ENCODE measurements around the gene SELENOS. TPM values are rescaled to one million over a fixed set of nuclear protein-coding genes. Genes with fewer than 3 reads are reported as not detected.
A peak's percentile ranks its signal among the peaks of the same experiment; 100 is the strongest.

The SELENOS gene
- total and polyA plus RNA-seq, 9 of the 15 experiments (the other 6 are each of a cell fraction or from before 2014, with no cell fraction given), result 24.9 to 57.4 (median 47.9) TPM

DNA sequence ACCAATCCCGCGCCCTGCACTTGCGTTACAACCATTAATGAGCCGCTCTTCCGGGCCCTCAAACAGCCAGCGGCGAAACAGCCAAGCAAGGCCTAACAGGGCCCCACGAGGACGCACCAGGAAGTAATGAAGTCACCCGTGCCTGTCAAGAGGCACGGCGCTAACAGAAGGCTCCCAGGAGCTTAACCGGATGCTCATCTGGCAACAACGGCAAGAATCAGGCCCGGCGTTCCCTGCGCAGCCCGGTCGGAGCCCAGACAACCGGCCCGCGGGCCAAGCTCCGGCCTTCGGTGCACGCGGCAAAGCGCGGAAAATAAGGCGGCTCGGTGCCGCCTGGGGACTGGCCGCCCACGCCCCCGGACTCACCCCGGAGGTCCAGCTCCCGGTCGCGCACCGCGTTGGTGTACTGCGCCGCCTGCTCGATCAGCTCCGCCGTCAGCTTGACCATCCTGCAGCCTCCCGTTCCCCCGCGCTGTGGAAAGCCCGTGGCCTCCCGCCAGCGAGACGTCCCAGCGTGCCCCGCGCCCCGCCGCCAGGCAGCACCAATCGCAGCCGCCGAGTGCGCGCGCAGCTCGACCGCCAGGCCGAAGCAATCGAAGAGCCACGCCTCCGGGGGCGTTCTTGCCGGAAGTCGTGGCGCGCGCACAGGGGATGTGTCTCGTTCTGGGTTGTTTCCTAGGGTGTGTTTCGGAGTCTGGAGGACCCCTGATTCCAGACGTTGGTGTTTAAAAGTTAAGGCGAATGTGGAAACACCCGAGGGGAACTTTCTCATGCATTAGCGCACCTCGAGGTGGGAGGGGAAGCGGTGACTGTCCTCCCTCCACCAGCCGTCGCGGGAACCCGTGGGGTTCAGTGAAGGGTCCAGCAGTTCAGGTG, 17.7 kb upstream of the SELENOS start, which contains the start of gene SNRPA1 (continued):
- TF ChIP-seq, protein P1, sequence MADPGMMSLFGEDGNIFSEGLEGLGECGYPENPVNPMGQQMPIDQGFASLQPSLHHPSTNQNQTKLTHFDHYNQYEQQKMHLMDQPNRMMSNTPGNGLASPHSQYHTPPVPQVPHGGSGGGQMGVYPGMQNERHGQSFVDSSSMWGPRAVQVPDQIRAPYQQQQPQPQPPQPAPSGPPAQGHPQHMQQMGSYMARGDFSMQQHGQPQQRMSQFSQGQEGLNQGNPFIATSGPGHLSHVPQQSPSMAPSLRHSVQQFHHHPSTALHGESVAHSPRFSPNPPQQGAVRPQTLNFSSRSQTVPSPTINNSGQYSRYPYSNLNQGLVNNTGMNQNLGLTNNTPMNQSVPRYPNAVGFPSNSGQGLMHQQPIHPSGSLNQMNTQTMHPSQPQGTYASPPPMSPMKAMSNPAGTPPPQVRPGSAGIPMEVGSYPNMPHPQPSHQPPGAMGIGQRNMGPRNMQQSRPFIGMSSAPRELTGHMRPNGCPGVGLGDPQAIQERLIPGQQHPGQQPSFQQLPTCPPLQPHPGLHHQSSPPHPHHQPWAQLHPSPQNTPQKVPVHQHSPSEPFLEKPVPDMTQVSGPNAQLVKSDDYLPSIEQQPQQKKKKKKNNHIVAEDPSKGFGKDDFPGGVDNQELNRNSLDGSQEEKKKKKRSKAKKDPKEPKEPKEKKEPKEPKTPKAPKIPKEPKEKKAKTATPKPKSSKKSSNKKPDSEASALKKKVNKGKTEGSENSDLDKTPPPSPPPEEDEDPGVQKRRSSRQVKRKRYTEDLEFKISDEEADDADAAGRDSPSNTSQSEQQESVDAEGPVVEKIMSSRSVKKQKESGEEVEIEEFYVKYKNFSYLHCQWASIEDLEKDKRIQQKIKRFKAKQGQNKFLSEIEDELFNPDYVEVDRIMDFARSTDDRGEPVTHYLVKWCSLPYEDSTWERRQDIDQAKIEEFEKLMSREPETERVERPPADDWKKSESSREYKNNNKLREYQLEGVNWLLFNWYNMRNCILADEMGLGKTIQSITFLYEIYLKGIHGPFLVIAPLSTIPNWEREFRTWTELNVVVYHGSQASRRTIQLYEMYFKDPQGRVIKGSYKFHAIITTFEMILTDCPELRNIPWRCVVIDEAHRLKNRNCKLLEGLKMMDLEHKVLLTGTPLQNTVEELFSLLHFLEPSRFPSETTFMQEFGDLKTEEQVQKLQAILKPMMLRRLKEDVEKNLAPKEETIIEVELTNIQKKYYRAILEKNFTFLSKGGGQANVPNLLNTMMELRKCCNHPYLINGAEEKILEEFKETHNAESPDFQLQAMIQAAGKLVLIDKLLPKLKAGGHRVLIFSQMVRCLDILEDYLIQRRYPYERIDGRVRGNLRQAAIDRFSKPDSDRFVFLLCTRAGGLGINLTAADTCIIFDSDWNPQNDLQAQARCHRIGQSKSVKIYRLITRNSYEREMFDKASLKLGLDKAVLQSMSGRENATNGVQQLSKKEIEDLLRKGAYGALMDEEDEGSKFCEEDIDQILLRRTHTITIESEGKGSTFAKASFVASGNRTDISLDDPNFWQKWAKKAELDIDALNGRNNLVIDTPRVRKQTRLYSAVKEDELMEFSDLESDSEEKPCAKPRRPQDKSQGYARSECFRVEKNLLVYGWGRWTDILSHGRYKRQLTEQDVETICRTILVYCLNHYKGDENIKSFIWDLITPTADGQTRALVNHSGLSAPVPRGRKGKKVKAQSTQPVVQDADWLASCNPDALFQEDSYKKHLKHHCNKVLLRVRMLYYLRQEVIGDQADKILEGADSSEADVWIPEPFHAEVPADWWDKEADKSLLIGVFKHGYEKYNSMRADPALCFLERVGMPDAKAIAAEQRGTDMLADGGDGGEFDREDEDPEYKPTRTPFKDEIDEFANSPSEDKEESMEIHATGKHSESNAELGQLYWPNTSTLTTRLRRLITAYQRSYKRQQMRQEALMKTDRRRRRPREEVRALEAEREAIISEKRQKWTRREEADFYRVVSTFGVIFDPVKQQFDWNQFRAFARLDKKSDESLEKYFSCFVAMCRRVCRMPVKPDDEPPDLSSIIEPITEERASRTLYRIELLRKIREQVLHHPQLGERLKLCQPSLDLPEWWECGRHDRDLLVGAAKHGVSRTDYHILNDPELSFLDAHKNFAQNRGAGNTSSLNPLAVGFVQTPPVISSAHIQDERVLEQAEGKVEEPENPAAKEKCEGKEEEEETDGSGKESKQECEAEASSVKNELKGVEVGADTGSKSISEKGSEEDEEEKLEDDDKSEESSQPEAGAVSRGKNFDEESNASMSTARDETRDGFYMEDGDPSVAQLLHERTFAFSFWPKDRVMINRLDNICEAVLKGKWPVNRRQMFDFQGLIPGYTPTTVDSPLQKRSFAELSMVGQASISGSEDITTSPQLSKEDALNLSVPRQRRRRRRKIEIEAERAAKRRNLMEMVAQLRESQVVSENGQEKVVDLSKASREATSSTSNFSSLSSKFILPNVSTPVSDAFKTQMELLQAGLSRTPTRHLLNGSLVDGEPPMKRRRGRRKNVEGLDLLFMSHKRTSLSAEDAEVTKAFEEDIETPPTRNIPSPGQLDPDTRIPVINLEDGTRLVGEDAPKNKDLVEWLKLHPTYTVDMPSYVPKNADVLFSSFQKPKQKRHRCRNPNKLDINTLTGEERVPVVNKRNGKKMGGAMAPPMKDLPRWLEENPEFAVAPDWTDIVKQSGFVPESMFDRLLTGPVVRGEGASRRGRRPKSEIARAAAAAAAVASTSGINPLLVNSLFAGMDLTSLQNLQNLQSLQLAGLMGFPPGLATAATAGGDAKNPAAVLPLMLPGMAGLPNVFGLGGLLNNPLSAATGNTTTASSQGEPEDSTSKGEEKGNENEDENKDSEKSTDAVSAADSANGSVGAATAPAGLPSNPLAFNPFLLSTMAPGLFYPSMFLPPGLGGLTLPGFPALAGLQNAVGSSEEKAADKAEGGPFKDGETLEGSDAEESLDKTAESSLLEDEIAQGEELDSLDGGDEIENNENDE (IDR thresholded peaks at IDR 0.05; ENCODE audit: low read depth, low read length), result no peak
- TF ChIP-seq OTX1 (CRISPR knock-in tag; IDR thresholded peaks at IDR 0.05), result peak; percentile 35; the same call in 1 of the 2 replicates
- peak; percentile 93 for TF ChIP-seq SP1 (CRISPR knock-in tag; IDR thresholded peaks at IDR 0.05)
- no peak for TF ChIP-seq ZSCAN29 (IDR thresholded peaks at IDR 0.05)
- TF ChIP-seq NR3C1 (CRISPR knock-in tag; IDR thresholded peaks at IDR 0.05), result peak; percentile 89
- TF ChIP-seq ZBTB8A (IDR thresholded peaks at IDR 0.05; ENCODE audit: partially characterized antibody), result no peak
- peak; percentile 70 for TF ChIP-seq HNRNPLL (IDR thresholded peaks at IDR 0.05; ENCODE audit: low read depth, low read length, poor library complexity, severe bottlenecking)
- TF ChIP-seq, protein P2, sequence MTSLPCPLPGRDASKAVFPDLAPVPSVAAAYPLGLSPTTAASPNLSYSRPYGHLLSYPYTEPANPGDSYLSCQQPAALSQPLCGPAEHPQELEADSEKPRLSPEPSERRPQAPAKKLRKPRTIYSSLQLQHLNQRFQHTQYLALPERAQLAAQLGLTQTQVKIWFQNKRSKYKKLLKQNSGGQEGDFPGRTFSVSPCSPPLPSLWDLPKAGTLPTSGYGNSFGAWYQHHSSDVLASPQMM (CRISPR knock-in tag; IDR thresholded peaks at IDR 0.05), result no peak
- no peak for TF ChIP-seq FOXJ3 (CRISPR knock-in tag; IDR thresholded peaks at IDR 0.05)
- TF ChIP-seq PHTF2 (CRISPR knock-in tag; IDR thresholded peaks at IDR 0.05), result no peak
- TF ChIP-seq, protein P3, sequence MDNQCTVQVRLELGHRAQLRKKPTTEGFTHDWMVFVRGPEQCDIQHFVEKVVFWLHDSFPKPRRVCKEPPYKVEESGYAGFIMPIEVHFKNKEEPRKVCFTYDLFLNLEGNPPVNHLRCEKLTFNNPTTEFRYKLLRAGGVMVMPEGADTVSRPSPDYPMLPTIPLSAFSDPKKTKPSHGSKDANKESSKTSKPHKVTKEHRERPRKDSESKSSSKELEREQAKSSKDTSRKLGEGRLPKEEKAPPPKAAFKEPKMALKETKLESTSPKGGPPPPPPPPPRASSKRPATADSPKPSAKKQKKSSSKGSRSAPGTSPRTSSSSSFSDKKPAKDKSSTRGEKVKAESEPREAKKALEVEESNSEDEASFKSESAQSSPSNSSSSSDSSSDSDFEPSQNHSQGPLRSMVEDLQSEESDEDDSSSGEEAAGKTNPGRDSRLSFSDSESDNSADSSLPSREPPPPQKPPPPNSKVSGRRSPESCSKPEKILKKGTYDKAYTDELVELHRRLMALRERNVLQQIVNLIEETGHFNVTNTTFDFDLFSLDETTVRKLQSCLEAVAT (IDR thresholded peaks at IDR 0.05), result peak in 1 of 2 experiments; percentile 100; a peak in 2 of 4 replicates
- TF ChIP-seq ETV6 (IDR thresholded peaks at IDR 0.05; ENCODE audit: borderline replicate concordance in 1 of 2, low read depth in 2 of 2, low read length in 1 of 2), result no peak
- TF ChIP-seq ETV6 (CRISPR knock-in tag; IDR thresholded peaks at IDR 0.05; ENCODE audit: borderline replicate concordance), result no peak
- TF ChIP-seq ZZZ3 (IDR thresholded peaks at IDR 0.05), result peak; percentile 73
- TF ChIP-seq HCFC1 (IDR thresholded peaks at IDR 0.05; ENCODE audit: low read depth, low read length), result peak; percentile 84

Data from K562 (cell line).